ENCODE results near the gene THEM4.

- TF ChIP-seq POLR2A (IDR thresholded peaks at IDR 0.05) (no peak), CTCF (IDR thresholded peaks at IDR 0.05) (no peak)
Observed at GRCh38 chr1:151923422-151923821, 14.1 kb upstream of the THEM4 start.
